ENCODE data around the gene SIVA1.
"Not testable (repeated sequence)": the region's sequence is repeated elsewhere in the genome, so short reads cannot be mapped to it uniquely, and the experiment has no call there.

Gene SIVA1

DNA sequence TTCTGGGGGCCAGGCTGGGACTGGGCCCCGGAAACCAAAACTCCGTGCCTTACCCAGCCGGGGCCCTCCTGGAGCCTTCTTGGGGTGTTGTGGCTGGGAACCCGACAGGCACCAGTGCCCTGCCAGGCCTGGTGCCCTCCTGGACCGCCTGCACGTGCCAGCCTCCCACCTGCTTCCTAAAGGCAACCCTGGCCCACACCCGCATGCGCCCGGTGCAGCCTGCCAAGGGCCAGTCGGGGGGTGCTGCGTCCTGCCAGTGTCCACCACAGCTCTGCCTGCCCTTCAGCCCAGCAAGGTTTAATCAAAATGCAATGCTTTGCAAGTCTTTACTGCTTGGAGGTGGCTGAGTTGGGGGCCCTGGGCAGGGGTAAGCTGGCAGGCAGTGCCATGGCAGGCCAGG lies 34.1 kb upstream of the SIVA1 start:
- in situ Hi-C loops (cut with MboI; ENCODE audit: low sequenced_read_pairs), result no loop called here

DNA sequence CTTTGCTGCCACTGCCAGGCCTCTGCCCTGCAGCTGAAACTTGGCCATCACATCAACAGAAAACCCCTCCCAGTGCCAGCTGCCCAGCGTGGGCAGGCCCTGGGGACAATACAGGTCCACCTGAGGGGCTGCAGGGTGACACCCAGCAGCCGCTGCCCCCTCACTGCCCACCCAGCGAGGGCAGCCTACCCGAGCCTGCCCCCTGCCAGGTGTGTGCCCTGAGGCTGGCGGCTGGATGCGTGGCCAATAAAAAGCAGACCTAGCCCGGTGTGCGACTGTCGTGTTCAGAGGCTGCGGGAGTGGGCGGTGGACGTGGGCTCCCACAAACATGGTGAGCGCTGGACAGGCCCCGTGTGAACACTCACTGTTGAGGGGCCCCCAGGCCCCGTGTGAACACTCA lies 33.6 kb upstream of the SIVA1 start:
- in situ Hi-C loops (cut with MboI; ENCODE audit: low sequenced_read_pairs), result no loop called here

DNA sequence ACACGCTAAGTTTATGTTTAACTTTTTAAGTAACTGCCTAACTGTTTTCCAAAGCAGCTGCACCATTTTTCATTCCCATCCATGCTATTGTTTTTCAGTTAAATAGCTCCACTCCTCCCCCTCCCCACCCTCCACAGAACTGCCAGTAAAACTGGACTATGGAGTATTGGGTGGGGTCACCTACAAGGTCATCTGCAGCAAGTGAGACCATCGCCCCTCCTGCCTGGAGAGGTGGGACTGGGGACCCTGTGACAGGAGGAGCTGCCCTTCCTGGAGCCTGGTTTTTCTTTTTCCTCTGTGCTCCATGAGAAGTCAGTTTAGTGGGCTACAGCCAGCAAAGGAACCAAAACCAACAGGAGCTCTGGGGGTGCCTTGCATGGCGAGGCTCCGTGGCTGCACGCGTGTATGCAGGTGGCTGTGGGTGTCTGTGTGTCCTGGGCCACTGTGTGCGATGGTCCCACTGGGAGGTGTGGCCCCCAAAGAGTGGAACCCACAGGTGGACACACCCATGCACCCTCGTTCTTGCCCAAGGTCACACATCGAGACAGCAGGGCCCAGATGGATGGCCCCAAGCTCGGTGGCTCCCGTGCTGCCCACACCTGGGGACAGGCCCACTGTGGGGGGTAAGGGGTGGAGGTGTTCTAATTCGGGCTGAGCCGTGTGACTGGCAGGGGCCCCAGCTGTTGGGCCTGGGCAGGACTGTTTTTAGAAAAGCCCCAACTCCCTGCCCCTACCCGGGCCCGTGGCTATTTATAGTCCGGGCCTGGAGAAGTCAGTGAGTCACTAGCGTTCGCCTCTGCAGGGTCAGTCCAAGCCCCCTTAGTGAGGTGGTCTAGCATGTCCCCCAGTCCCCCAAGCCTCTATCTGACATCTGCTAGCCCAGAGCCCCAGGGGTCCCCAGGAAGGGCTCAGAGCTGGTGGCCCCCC lies 31.2 kb upstream of the SIVA1 start:
- in situ Hi-C loops (cut with MboI; ENCODE audit: low sequenced_read_pairs), result no loop called here

DNA sequence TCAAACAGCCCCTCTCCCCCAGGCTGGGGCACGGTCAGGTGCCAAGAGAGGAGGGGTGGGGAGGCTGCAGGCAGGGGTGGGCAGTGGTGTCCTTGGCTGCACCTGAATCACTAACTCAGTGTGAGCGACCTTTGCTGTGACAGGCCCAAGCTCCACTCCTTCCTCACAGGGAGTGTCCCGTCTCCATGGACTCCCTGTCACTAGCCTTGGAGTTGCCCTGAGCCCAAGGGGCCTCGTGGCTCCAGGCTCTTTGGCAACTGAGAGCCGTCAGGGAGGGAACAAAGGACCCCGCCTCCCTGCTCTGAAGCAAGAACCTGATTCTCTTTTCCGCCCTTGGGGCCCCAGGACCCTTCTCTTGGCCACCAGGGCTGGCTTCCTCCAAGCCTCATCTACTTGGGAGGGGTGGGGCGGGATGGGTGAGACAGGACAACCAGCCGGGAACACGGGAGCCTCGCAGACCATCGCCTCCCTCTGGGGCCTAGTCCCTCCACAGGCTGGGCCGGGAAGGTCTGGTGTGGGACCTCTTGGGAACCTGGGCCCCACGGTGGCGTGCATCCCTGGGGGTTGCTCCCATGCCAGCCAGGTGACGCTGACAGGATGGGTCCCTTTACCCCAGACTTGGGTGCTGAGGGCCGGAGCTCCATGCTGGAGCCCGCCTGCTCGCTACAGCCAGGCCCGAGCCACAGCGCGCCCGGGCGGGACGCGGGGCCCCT lies 29.9 kb upstream of the SIVA1 start:
- in situ Hi-C loops (cut with MboI; ENCODE audit: low sequenced_read_pairs), result no loop called here

DNA sequence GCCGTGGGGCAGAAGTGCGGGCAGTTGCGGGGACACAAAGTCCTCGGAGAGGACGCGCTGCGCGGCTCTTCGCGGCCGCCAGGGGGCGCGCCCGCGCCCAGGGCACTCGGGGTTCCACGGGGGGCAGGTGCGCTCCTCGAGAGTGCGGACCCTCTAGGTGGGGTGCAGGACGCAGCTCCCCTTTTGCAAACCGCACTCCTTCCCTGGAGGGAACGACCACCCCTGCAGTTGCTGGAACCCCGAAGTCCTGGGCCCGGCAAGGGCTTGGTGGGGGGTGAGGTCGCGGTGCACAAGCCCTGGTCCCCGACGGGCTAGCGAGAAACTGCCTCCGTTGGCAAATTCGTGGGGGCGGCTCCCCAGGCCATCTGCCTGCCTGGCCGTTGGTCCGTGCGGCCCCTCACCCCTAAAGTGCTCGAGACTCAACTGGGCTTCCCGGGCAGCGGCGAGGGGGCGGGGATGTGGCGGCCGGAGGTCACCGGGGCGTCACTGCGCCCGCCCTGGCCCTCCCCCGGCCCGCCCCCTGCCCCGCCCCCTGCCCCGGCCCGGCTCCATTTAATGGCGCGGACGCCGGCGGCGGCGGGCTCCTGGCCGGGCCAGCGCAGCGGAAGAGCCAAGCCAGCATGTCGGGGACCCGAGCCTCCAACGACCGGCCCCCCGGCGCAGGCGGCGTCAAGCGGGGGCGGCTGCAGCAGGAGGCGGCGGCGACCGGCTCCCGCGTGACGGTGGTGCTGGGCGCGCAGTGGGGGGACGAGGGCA lies 29.1 kb upstream of the SIVA1 start, which contains the start of gene ADSS1:
ADSS1 (plus strand) TSS at position 579 of the 756 bp plus-strand sequence; CDS start at position 621, 42 bp downstream.
- in situ Hi-C loops (cut with MboI; ENCODE audit: low sequenced_read_pairs), result no loop called here

DNA sequence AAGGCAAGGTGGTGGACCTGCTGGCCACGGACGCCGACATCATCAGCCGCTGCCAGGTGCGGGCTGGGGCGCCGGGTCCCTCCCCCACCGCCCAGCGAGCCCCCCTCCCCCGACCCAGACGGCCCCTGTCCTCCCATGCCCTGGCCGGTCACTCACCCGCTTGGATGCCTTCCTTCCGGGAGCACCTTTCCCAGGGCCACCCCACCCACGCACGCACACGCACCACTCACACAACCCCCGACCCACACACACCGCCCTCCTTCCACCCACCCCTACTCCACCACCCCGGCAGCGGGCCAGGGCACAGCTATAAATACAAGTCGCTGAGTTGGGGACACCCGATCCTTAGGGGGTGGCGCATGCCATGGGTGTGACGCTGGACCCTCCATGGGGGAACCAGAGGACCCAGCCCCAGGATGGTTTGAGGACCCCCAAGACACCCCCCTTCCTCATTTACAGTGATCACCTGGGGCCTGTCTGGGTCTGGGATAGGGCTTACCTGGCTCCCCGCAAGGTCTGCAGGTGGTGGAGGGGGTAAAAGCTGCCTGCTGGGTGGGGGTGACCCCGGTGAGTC lies 28.5 kb upstream of the SIVA1 start:
- in situ Hi-C loops (cut with MboI; ENCODE audit: low sequenced_read_pairs), result no loop called here

- in situ Hi-C loops (cut with MboI; ENCODE audit: low sequenced_read_pairs), result no loop called here
Measured at GRCh38 chr14:104724981-104725771, 27.8 kb upstream of the SIVA1 start.

GRCh38 chr14:104725772-104726548 lies 27.0 kb upstream of the SIVA1 start:
- in situ Hi-C loops (cut with MboI; ENCODE audit: low sequenced_read_pairs), result no loop called here

- in situ Hi-C loops (cut with MboI; ENCODE audit: low sequenced_read_pairs), result no loop called here
Measured at GRCh38 chr14:104726600-104727451, 26.1 kb upstream of the SIVA1 start.

- in situ Hi-C loops (cut with MboI; ENCODE audit: low sequenced_read_pairs), result no loop called here
Measured at GRCh38 chr14:104728631-104729030, 24.3 kb upstream of the SIVA1 start.

DNA sequence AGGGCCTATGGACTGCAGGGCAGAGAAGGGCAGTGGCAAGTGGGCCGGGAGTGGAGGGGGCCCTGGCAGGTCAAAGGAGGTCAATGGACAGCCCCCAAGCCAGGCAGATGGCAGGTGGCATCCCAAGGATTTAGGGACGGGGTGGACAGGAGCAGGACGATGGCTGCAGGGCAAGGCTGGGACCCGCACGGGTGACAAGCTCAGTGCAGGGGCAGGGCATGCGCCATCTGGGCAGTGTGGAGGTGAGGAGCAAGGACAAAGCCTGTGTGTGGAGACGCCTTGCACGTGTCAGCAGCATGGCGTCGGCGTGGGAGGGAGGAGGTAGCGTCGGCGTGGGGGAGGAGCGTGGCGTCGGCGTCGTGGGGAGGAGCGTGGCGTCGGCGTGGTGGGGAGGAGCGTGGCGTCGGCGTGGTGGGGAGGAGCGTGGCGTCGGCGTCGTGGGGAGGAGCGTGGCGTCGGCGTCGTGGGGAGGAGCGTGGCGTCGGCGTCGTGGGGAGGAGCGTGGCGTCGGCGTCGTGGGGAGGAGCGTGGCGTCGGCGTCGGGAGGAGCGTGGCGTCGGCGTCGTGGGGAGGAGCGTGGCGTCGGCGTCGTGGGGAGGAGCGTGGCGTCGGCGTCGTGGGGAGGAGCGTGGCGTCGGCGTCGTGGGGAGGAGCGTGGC lies 23.6 kb upstream of the SIVA1 start:
- in situ Hi-C loops (cut with MboI; ENCODE audit: low sequenced_read_pairs), result not testable (repeated sequence)

GRCh38 chr14:104729835-104730181 lies 23.1 kb upstream of the SIVA1 start:
- in situ Hi-C loops (cut with MboI; ENCODE audit: low sequenced_read_pairs), result no loop called here

GRCh38 chr14:104730487-104730886 lies 22.5 kb upstream of the SIVA1 start:
- in situ Hi-C loops (cut with MboI; ENCODE audit: low sequenced_read_pairs), result no loop called here

DNA sequence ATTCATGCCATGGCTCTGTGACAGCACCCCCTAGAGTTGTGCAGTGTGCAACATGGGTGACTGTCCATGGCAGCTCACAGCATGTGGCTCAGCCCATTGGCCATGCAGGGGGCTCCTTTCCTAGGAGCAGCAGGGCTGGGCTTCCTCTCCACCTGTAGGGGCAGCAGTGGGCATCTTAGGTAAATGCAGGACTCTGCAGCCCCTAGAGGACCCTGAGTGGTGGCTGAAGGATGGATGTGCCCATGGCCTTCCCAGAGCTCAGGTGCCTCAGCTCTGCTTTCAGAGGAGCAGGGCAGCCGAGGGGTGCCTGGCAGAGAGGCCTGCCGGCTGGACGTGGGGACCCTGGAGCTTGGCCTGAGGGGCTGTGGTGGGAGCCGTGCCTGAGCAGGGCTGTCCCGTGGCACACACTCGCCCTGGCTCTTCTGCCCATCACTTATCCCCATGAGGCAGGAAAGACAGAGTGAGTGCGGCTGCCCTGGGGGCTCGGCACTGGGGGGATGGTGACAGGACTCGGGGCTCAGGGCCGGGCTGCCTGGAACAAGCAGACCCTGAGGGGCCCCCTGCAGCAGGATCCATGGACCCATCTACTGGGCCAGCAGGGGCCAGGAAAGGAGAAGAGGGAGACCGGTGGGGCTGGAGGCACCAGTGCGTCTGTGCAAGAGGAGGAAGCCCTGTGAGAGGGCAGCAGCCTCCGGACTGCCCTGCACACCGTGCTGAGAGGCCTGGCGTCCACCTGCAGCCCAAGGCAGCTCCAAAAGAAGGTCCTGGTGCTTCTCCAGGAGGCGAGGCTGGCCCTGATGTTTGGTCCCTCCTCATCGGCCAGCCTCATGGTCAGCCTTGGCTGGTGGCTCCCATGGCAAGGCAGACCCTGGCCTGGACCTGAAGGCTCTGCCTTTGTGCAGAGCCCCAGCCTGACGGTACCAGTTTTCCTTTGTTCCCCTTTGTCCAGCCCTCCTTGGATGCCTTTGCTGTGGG lies 21.3 kb upstream of the SIVA1 start:
- in situ Hi-C loops (cut with MboI; ENCODE audit: low sequenced_read_pairs), result no loop called here

GRCh38 chr14:104732355-104732804 lies 20.6 kb upstream of the SIVA1 start:
- in situ Hi-C loops (cut with MboI; ENCODE audit: low sequenced_read_pairs), result no loop called here

- in situ Hi-C loops (cut with MboI; ENCODE audit: low sequenced_read_pairs), result no loop called here
Measured at GRCh38 chr14:104732931-104733681, 19.8 kb upstream of the SIVA1 start.
